GM18526 (cell line): ENCODE data around the gene MICALL1.

ENCODE experiments used
- POLR2A ChIP-seq: IDR thresholded peaks from 3 replicates; pipeline ENCODE4 v1.6.1; 2011; ENCODE audit not compliant: insufficient read length; ENCODE audit errors: extremely low read depth

The MICALL1 gene

DNA sequence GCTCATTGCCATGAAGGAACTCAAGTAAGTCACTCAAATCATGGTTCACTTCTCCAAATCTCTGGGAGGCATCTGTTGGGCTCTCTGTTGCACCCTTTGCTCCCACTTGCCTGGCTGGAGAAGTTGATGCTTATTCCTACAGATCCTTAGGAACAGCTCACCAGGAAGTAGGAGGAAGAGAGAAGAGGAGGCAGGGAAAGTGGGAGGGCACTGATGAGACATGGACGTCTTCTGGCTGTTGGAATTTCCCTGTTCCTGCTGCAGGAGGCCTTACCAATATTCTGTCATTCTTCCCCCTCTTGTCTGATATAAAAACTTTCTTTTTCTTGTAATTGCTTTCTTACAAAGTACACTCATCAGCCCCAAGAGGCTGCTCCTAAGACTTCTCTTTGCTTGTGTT is 61.0 kb downstream of the MICALL1 start:
- TF ChIP-seq POLR2A, result no peak

DNA sequence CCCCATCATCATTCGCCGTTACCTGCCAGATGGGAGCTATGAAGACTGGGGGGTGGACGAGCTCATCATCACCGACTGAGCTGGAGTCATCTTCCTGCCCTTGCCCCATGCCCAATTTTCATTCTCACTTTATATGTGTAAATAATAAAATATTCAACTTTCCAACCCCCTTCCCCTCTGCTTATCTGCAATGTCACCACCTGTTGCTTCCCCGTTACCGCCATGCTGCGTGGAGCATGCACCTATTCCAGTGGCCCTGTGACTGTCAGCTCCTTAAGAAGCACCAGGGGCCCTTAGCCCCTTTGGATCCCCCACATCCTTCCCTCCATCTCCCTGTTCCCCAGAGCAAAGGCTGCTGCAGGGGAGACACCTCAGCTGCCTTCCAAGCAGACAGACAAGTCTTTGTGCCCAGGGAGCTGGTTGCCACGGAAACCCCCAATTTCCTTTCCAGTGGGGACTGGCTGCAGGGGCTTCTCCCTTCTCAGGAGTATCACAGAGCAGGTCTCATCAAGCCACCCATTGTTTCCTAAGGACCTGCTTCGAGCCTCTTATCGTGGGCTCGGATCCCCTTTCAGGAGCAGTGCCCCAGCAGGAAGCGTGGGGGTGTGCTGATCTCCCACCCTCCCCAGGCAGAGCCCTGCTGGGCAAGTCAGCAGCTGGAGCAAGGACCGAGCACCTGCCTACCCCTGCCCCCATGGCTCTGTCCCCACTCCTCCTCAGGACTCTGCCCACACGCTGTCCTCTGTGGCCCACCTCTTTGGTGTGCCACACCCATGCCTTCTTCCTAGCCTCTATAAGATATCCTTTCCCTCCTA is 61.7 kb downstream of the MICALL1 start:
- no peak for TF ChIP-seq POLR2A

DNA sequence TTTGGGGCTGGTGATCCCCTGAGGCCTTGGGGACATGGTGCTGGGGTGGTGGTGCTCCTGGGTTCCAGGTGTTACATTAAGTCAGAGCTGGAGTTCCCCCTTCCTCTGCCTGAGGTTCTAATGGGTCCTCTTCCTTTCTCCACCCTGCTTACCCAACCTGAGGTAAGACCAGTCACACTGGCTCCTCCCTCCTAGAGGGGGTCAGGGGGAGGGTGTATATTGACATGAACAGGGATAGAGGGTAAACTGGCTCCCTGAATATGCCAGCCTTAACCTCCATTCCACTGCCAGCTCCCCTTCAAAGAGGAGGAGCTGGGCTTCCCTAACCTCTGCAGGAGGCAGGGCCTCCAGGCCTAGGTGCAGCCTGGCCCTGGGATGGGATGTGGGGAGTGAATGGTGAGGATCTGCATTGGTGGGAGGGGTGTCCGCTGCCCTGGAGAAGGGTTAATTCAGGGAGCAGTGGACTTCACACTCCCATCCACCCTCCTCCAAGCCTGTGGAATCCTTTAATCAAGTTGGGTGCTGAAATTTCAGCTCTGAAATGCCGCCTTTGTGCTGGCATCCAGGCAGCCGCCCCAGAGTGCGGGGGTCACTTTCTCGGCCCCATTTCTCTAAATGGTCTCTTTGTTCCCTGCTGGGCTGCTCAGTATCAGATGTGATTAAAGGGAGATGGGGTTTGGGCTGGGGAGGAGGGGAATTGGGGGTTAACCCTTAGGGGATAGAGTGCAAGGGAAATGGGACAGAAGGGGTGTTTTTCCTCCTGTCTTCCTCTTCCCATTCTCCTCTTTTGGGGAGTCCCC is 62.6 kb downstream of the MICALL1 start:
- no peak for TF ChIP-seq POLR2A

DNA sequence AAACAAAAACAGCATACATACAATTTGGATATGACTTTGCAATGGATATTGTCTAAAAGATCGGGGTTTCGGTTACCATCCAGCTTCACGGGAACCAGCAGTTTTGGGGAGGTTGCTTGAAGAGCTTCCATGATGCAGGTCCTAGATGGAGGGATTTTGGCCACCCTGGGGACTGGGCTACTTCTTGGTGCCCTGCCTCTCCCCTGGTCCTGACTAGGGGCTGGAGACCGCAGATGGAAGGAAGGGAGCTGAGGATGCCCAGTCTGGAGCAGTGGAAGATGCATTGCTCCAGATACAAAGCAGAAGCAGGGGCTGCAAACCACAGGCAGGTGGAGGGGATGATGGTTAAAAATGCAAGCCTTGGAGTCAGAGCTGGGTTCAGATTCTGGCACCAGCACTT is 64.8 kb downstream of the MICALL1 start:
- no peak for TF ChIP-seq POLR2A

DNA sequence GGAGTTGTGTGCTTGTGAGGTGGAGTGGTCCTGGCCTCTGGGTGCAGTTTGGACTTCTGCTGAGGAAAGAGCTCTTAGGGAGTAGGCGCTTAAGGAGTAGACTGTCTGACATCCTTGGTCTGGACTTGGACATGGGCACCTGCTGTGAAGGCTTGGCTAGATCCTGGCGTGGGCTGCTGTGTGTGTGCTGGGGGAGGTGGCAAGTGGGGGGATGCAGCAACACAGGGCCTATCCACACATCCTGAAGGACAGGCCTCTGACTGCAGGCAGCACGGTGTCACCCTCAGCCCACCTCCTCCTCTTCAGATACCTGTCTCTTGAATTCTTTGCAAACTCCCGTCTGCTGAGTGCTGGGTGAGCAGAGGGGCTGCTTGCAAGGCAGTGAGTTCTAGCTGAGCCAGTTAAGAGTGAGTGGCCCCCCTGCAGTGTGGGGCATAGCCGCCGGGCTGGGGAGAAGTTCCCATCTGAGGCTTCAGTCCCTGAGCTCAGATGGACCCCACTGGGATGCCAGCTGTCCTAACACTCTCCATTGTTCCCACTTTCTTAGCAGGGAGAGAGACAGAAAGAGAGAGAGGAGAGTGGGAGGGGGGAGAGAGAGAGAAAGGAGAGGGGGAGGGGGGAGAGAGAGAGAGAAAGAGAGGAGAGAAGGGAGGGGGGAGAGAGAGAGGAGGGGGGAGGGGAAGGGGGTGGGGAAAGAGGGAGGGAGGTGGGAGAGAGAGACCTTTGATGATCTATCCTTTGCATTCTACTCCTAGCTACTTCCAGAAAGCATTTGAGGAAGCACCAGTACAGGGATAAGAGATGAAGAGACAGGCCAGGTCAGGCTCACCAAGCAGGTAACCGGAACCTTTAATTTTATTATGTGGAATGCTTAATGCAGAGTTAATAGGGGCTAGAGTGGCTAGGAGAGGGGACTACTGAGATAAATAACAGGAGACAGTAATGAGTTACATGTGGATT is 65.7 kb downstream of the MICALL1 start:
- no peak for TF ChIP-seq POLR2A

DNA sequence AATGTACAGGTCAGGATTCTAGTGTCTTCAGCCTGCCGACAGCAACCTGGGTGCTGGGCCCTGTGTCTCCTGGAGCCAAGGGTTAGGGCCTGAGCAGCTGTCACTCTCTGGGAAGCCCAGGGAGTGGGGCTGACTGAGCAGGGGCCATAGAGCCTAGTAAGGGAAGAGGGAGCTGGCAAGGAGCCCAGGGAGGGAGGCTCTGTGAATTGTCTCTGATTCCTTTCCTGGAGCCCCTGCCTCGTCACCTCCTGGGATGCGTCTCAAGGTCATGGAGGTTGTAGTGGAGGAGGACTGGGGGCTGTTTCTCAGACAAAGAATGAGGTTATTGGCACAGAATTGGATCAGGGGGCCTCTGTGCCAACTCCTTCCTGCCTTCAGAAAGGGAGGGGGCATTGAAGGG is 66.4 kb downstream of the MICALL1 start:
- no peak for TF ChIP-seq POLR2A

DNA sequence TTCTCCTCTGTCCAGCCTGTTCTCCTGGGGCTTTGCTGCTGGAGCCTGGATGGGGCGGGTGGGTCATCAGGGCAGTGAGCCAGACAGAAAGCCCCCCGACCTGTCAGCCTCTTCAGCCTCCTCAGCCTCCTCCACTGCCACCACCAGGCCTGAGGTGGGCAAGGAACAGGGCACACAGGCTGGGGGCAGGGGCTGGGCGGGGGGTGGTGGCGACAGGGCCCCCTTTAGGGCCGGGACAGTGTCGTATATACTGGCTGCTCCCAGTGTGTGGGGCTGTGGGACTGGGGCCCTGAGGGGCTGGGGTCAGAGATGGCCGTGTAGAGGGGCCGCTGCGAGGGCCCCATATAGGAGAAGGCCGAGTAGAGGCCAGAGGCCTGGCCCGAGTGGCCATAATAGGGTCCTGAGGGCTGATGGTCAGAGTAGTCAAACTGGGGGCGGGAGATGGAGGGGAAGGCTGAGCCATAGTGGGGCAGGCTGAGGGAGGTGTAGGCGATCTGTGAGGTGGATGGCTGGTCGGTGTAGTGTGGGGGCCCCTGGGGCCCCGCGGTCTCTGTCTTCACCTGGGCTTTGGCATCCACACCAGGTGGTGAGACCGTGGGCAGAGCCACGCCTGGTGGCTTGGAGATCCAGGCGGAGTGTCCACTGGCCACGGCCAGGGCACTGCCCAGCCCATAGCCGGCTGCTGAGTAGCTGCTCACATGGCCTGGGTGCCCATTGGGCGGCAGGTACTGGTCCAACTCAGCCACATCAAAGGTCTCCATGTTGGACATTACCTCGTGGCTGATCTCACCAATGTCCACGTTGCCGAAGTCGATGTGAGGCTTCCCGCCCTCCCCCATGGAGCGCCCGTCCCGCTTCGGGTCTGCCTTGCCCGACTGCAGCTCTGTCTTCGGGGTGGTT is 67.4 kb downstream of the MICALL1 start:
- no peak for TF ChIP-seq POLR2A

DNA sequence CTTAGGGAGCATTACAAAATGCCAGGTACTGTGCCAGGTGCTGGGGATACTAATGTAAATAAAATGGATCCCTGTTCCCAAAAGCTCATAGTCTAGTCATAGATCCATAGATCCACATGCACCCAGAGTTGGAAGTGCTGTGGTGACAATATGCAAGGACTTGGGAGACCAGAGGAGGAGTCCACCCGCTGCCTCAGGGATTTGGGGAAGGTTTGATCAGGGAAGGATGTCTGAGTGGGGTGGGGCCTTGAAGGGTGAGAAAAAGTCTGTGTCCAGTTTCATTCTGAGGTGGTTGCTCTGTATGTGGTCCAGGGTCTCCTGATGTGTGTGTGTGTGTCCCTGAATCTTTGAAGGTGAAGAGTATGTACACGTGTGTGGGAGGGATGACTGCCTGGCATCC is 69.1 kb downstream of the MICALL1 start:
- no peak for TF ChIP-seq POLR2A

DNA sequence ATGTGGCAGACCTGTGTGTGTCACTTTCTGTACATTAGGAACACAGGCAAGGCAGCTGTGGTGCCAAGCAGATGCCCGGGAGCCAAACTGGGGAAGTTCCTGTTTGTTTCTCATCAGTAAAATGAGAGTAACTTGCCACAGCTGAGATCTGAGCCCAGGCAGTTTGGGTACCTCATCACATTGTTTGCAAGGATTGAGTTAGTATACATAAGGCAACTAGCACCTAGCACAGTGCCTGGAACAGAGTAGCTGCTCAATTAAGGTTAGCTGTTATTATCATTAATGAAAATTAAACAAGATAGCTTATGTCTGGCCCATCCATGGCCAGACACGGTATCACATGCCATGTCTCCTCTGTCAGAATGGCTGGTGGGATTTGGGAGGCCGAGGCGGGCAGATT is 70.5 kb downstream of the MICALL1 start:
- TF ChIP-seq POLR2A, result no peak

DNA sequence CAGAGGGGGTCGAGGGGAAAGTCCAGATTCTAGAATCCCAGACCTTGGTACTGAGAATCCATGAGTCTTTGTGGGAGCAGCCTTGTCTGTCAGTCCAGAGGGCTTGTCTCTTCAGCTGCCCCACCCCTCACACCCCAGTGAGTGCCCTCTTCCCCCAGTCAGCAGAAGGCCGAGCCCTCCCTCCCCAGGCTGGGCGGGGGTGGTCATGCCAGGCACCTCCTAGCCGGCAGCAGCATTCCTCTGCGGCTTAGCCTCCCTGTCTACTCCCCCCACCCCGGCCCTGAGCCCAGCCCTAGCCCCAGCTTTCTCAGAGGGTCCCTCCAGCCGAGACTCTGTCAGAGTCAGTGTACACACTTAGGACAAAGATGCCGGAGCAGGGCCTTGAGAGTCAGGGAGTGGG is 73.7 kb downstream of the MICALL1 start:
- no peak for TF ChIP-seq POLR2A

DNA sequence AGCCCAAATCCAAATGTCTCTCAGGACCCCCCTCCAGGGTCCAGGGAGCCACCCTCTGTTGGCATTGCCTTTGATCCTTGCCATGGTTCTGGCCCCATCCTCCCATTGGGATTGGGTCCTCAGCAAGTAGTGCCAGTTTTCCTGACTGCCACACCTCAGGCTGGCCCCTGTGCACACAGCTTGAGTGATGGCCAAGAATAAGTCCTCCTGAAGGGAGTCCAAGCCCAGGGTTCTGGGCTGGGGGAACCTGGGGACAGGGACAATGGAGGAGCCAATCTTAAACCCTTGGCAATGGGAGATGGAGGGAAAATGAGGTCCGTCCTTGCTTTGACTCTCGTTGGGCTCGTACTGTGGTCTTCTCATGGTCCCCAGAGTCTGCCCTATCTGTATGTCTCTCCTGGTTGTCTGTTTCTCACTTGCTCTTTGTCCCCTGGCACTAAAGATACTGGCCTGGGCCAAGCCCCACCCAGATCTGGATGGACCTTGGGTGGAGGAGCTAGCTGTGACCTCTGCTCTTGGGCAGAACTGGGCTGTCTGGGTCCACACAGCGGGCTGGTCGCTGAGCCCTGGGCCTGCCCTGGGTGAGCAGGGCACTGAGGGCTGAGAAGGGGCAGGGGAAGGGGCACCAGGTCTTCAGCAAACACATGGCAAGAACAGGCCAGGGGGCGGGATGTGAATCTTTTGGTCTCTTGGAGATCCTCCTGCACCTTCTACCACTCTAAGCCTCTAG is 75.3 kb downstream of the MICALL1 start:
- no peak for TF ChIP-seq POLR2A

DNA sequence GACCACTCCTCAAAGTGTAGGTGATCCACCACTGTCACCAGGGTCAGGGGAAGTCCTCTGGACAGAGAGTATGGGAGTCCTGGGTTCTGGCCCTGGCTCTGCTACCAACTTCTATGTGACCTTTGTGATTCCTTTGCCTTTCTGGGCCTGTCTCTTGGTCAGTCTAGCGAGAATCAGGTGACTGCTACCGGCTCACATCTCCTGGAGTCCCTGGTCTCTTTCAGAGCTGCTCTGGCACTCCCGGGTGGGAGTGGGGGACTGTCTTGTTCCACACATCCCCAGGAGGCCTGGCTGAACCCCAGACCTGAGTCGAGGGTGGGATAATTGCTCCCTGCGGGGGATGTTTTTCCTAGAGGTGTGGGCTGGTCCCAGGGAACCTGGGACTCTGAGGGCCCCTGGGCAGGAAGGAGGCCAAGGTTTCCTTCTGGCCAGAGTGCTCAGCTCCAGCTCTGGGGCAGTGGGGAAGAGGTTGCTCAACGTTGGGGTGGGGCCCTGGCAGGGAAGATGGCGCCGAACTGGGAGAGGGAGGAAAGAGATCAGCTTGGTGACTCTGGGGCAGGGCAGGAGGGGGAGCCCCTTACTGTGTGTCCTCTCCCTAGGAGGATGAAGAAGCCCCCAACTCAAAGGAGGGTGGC is 76.2 kb downstream of the MICALL1 start:
- TF ChIP-seq POLR2A, result no peak
